22Rv1 (cell line): ENCODE data around the gene GGN.

Source experiments
- CTCF ChIP-seq: fragments of 450-650 bp; IDR thresholded peaks from 2 replicates; pipeline ENCODE4 v1.5.1; 2017; ENCODE audit warnings: mild to moderate bottlenecking
- ZFX ChIP-seq: fragments of 450-650 bp; IDR thresholded peaks from 2 replicates; pipeline ENCODE4 v1.6.1; 2017; ENCODE audit warnings: antibody characterized with exemption, borderline replicate concordance

DNA sequence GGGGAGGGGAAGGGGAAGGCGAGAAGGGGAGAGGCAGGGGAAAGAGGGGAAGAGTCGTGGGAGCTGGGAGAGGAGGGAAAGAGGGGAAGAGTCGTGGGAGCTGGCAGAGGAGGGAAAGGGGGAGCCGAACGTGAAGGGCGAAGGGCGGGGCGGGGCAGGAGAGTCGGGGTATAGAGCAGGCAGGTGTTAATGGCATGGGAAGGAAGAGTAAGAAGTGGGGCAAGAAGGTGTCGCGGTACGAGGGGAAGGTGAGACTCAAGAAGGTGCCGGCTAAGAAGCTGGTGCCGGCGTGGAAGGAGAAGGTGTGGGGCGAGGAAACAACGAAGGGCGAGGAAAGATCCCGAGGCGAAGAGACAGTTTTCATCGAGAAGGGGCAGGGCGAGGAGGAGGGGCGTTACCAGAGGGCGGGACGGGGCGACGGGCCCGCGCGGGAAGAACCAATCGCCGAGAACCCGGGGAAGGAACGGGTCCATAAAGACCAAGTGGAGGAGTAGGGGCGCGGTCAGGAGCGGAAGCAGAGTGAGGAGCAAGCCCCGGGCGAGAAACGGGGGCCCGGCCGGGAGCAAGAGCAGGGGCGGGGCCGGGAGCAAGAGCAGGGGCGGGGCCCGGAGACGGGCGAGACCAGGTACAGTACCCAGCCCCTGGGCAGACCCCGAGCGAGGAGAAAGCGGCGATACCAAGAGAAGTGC is 51.7 kb downstream of the GGN start:
- no peak for TF ChIP-seq CTCF
- no peak for TF ChIP-seq ZFX
